Neuron (in vitro differentiated cells): Measurements from ENCODE around the gene SLC9C1.

ENCODE experiments used
- H2AFZ ChIP-seq: one replicate; pipeline ENCODE4 v1.6.1; 2013; ENCODE audit warnings: low read depth, mild to moderate bottlenecking, inconsistent platforms, low read length, moderate library complexity
- H3K27me3 ChIP-seq: one replicate; pipeline ENCODE4 v1.6.1; 2013; ENCODE audit warnings: low read length; ENCODE audit not compliant: insufficient read depth
- H3K36me3 ChIP-seq: one replicate; pipeline ENCODE4 v1.6.1; 2013; ENCODE audit warnings: low read length; ENCODE audit not compliant: insufficient read depth
- H3K4me1 ChIP-seq: one replicate; pipeline ENCODE4 v1.6.1; 2013; ENCODE audit warnings: low read length; ENCODE audit not compliant: insufficient read depth
- H3K4me3 ChIP-seq: 2 replicates; pipeline ENCODE4 v1.5.1; 2013; ENCODE audit warnings: mild to moderate bottlenecking, low read length, moderate library complexity
- H3K9me3 ChIP-seq: one replicate; pipeline ENCODE4 v1.6.1; 2013; ENCODE audit warnings: low read length

Gene SLC9C1

GRCh38 chr3:112092496-112093179 is 201.4 kb downstream of the SLC9C1 start:
- Histone ChIP-seq H3K36me3 (no peaks in the 10 kb centered on the region), H3K27me3 (peaks cover 4% of the 10 kb centered on the region), H2AFZ (peak overlapping the region; percentile 3), H3K4me3 (no peak overlapping the region), H3K4me1 (peaks cover 17% of the 10 kb centered on the region), H3K9me3 (peaks cover 3% of the 10 kb centered on the region)

- Histone ChIP-seq H3K4me3 (no peak overlapping the region), H3K9me3 (peaks cover 3% of the 10 kb centered on the region), H2AFZ (no peak overlapping the region), H3K36me3 (no peaks in the 10 kb centered on the region), H3K27me3 (peaks cover 18% of the 10 kb centered on the region), H3K4me1 (peaks cover 17% of the 10 kb centered on the region)
These were observed 203.0 kb downstream of the SLC9C1 start for GRCh38 chr3:112090887-112091586.
